ENCODE results near the gene CADPS.

CADPS gene

GRCh38 chr3:62586356-62586755 lies 288.9 kb downstream of the CADPS start:
- TF ChIP-seq CTCF (IDR thresholded peaks at IDR 0.05), result no peak

- no peak for TF ChIP-seq CTCF (IDR thresholded peaks at IDR 0.05)
These were observed 289.4 kb downstream of the CADPS start for GRCh38 chr3:62585861-62586260.

- TF ChIP-seq CTCF (IDR thresholded peaks at IDR 0.05), result no peak
These were observed 290.6 kb downstream of the CADPS start for GRCh38 chr3:62584636-62585035.

GRCh38 chr3:62582495-62583172 lies 292.6 kb downstream of the CADPS start:
- TF ChIP-seq CTCF (IDR thresholded peaks at IDR 0.05), result no peak

GRCh38 chr3:62577153-62577552 lies 298.1 kb downstream of the CADPS start:
- no peak for TF ChIP-seq CTCF (IDR thresholded peaks at IDR 0.05)

GRCh38 chr3:62574266-62574898 lies 300.8 kb downstream of the CADPS start:
- TF ChIP-seq CTCF (IDR thresholded peaks at IDR 0.05), result no peak

- no peak for TF ChIP-seq CTCF (IDR thresholded peaks at IDR 0.05)
These were observed 303.3 kb downstream of the CADPS start for GRCh38 chr3:62571916-62572315.
